Keratinocyte (primary cell): Measurements from ENCODE around the gene DLG2. TPM values are rescaled to one million over a fixed set of nuclear protein-coding genes. Genes with fewer than 3 reads are reported as not detected.

ENCODE experiments used
- DNase-seq: peaks from one replicate; pipeline ENCODE4 v3.0.0-alpha.2; 2011; ENCODE audit warnings: low read depth, missing footprints, low spot score
- FAIRE-seq: peaks from 2 replicates; lab custom pipeline; 2011; peaks lifted over from hg19 to GRCh38; lab: Jason Lieb, UNC
- H2AFZ ChIP-seq: 2 replicates; pipeline ENCODE4 v1.6.0; 2012; ENCODE audit warnings: low read length, control low read depth, inconsistent platforms; ENCODE audit not compliant: control insufficient read depth
- H3K27ac ChIP-seq: 2 replicates; pipeline ENCODE4 v1.5.1; 2011; ENCODE audit warnings: low read length; ENCODE audit not compliant: control insufficient read depth, insufficient read depth
- H3K27me3 ChIP-seq: 3 replicates; pipeline ENCODE4 v1.6.0; 2011; ENCODE audit warnings: low read length; ENCODE audit not compliant: control insufficient read depth, insufficient read depth; ENCODE audit errors: extremely low read depth
- H3K36me3 ChIP-seq, 2 experiments: 2 replicates in 1 of 2; 3 replicates in 1 of 2; pipeline ENCODE4 v1.5.1; 2011; ENCODE audit warnings: low read length in 2 of 2, mild to moderate bottlenecking in 1 of 2; ENCODE audit not compliant: control insufficient read depth in 2 of 2, insufficient read depth in 2 of 2; ENCODE audit errors: extremely low read depth in 1 of 2
- H3K4me1 ChIP-seq: 3 replicates; pipeline ENCODE4 v1.5.1; 2011; ENCODE audit warnings: low read length; ENCODE audit not compliant: control insufficient read depth, insufficient read depth; ENCODE audit errors: extremely low read depth
- H3K4me2 ChIP-seq: 3 replicates; pipeline ENCODE4 v1.6.0; 2011; ENCODE audit warnings: low read depth, low read length; ENCODE audit not compliant: control insufficient read depth, insufficient read depth; ENCODE audit errors: extremely low read depth
- H3K4me3 ChIP-seq, 3 experiments: fragments of 200-600 bp in 1 of 3; sonication (generic) in 1 of 3; 2 replicates in 2 of 3; 3 replicates in 1 of 3; pipeline ENCODE4 v1.5.1; 2011 to 2016; ENCODE audit warnings: low read length in 3 of 3, mild to moderate bottlenecking in 3 of 3, control low read depth in 2 of 3, inconsistent platforms in 1 of 3, low read depth in 1 of 3, mixed read lengths in 1 of 3, mixed run types in 1 of 3, moderate library complexity in 1 of 3; ENCODE audit not compliant: control insufficient read depth in 2 of 3, insufficient read depth in 2 of 3; ENCODE audit errors: extremely low read depth in 1 of 3
- H3K79me2 ChIP-seq: 2 replicates; pipeline ENCODE4 v1.6.0; 2012; ENCODE audit warnings: low read length; ENCODE audit not compliant: control insufficient read depth, insufficient read depth
- H3K9ac ChIP-seq: 3 replicates; pipeline ENCODE4 v1.6.0; 2011; ENCODE audit warnings: low read length; ENCODE audit not compliant: control insufficient read depth, insufficient read depth; ENCODE audit errors: extremely low read depth
- H3K9me1 ChIP-seq: 3 replicates; pipeline ENCODE4 v1.6.0; 2011; ENCODE audit warnings: low read length; ENCODE audit not compliant: control insufficient read depth, insufficient read depth; ENCODE audit errors: extremely low read depth
- H3K9me3 ChIP-seq: 2 replicates; pipeline ENCODE4 v1.5.1; 2012; ENCODE audit warnings: low read depth, low read length; ENCODE audit not compliant: control insufficient read depth
- H4K20me1 ChIP-seq: 3 replicates; pipeline ENCODE4 v1.6.0; 2011; ENCODE audit warnings: low read length; ENCODE audit not compliant: control insufficient read depth, insufficient read depth; ENCODE audit errors: extremely low read depth
- EZH2 ChIP-seq: IDR thresholded peaks from one replicate; pipeline ENCODE4 v1.6.1; 2012; ENCODE audit warnings: inconsistent platforms, mild to moderate bottlenecking, low read length, moderate library complexity
- dilution Hi-C: fragments of 300-500 bp; cut with MboI; formaldehyde crosslinking; loops from one replicate; pipeline ENCODE4 v1.7.0; 2020; ENCODE audit warnings: low sequenced_read_pairs; ENCODE audit not compliant: extremely low pct_ligation_motif_present
- polyA plus RNA-seq, 5 experiments: library from polyadenylated mRNA; depleted of rRNA in 3 of 5; stranded (reverse) in 3 of 5; stranded (forward) in 1 of 5; unstranded in 1 of 5; fragments of >200 nt; gene quantifications; 1 replicate in 1 of 5; 2 replicates in 3 of 5; 3 replicates in 1 of 5; pipeline versions ENCODE4 v1.2.1 to v1.2.3, GENCODE V29; 2011 to 2012; ENCODE audit warnings: missing spikeins in 2 of 5, low read depth in 1 of 5, low replicate concordance in 1 of 5
- TF ChIP-seq, protein P1 (sequence below), 3 experiments: IDR thresholded peaks in 1 of 3; conservative IDR thresholded peaks in 1 of 3; optimal IDR thresholded peaks in 1 of 3; 2 replicates in 2 of 3; 3 replicates in 1 of 3; pipeline versions ENCODE3 to v1.5.1; 2011; ENCODE audit warnings: low read length in 3 of 3, mild to moderate bottlenecking in 3 of 3, moderate library complexity in 2 of 3, control low read depth in 1 of 3, inconsistent platforms in 1 of 3; ENCODE audit not compliant: insufficient read depth in 2 of 3; ENCODE audit errors: extremely low read depth in 1 of 3

DLG2 gene
- polyA plus RNA-seq, 1 donor (not counting 4 experiments of a cell fraction or from before 2014, with no cell fraction given) = 0.55 TPM

DNA sequence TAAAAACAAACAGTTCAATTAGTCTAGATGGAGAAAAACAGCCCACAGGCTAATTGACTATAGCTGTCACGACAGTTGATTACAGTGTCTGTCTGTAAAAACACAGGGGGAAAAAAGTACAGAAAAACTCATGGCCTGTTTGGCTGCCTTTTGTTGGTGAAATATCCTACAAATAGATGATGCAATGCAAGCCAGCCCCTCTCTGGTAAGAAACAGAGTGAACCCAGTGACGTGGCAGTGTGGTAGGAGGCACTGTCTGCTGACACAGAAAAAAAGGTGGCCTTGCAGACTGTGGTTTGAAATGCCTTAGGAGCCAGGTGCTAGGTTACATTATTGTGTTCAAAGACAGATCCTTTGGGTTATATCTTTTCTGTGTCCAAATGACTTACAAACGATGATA, 1909.6 kb downstream of the DLG2 start:
- no peaks in the 10 kb centered on the region for H3K4me1 ChIP-seq
- no peak overlapping the region for H2AFZ ChIP-seq
- no peak for DNase-seq
- H3K27me3 ChIP-seq = no peaks in the 10 kb centered on the region
- dilution Hi-C loops = no loop called here
- FAIRE-seq = no peak
- H3K27ac ChIP-seq = no peak overlapping the region
- no peaks in the 10 kb centered on the region for H3K79me2 ChIP-seq
- no peaks in the 10 kb centered on the region for H3K36me3 ChIP-seq
- H3K9ac ChIP-seq = no peak overlapping the region
- no peak overlapping the region for H3K4me3 ChIP-seq
- H3K9me1 ChIP-seq = no peaks in the 10 kb centered on the region
- H4K20me1 ChIP-seq = no peaks in the 10 kb centered on the region
- H3K4me2 ChIP-seq = no peak overlapping the region
- TF ChIP-seq EZH2 = no peak
- TF ChIP-seq, protein P1, sequence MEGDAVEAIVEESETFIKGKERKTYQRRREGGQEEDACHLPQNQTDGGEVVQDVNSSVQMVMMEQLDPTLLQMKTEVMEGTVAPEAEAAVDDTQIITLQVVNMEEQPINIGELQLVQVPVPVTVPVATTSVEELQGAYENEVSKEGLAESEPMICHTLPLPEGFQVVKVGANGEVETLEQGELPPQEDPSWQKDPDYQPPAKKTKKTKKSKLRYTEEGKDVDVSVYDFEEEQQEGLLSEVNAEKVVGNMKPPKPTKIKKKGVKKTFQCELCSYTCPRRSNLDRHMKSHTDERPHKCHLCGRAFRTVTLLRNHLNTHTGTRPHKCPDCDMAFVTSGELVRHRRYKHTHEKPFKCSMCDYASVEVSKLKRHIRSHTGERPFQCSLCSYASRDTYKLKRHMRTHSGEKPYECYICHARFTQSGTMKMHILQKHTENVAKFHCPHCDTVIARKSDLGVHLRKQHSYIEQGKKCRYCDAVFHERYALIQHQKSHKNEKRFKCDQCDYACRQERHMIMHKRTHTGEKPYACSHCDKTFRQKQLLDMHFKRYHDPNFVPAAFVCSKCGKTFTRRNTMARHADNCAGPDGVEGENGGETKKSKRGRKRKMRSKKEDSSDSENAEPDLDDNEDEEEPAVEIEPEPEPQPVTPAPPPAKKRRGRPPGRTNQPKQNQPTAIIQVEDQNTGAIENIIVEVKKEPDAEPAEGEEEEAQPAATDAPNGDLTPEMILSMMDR (optimal IDR thresholded peaks at IDR 0.05 in 1 of 3, IDR thresholded peaks at IDR 0.05 in 1 of 3, conservative IDR thresholded peaks at IDR 0.05 in 1 of 3; ENCODE audit: extremely low read depth in 1 of 3, insufficient read depth in 2 of 3, low read length in 3 of 3) = no peak
- no peaks in the 10 kb centered on the region for H3K9me3 ChIP-seq

DNA sequence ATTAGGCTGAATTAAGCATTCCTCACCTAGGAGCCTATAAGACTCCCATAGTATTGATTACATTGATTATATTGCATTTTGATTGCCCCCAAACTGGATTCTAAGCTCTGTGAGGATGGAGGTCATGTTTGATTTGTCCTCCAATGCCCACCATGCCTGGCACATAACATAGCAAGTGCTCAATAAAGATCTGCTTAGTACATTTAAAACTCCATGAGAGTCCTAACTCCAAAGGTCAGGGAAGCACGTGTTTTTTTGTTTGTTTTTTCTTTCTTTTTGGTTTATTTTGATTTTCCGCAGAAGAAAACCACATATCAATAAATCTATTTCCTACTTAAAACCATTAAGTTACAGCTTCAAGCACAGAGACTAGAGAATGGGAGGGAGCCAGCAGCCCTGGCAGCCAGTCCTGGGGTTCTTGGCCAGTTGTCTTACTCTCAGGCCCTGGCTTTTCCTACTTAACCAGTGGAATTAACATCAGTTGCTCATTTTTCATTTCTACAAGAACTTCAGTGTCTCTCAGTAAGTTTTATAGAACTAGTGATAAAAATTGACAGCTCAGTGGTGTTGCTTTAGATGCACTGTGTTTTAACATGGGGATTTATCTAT, 1911.1 kb downstream of the DLG2 start:
- Histone ChIP-seq H2AFZ (no peak overlapping the region), H3K27ac (no peak overlapping the region), H4K20me1 (no peaks in the 10 kb centered on the region), H3K4me2 (no peak overlapping the region), H3K9me1 (no peaks in the 10 kb centered on the region), H3K4me1 (no peaks in the 10 kb centered on the region), H3K4me3 (no peak overlapping the region), H3K9ac (no peak overlapping the region), H3K9me3 (no peaks in the 10 kb centered on the region), H3K27me3 (no peaks in the 10 kb centered on the region), H3K79me2 (no peaks in the 10 kb centered on the region), H3K36me3 (no peaks in the 10 kb centered on the region)
- dilution Hi-C loops = no loop called here
- no peak for TF ChIP-seq EZH2
- TF ChIP-seq, protein P1 (optimal IDR thresholded peaks at IDR 0.05 in 1 of 3, IDR thresholded peaks at IDR 0.05 in 1 of 3, conservative IDR thresholded peaks at IDR 0.05 in 1 of 3; ENCODE audit: extremely low read depth in 1 of 3, insufficient read depth in 2 of 3, low read length in 3 of 3) = no peak
- DNase-seq = no peak
- FAIRE-seq = no peak
